ES-I3 (cell line): ENCODE data around the gene SYT6.

Experiments used
- H3K36me3 ChIP-seq: 2 replicates; pipeline ENCODE4 v1.6.1; 2013; ENCODE audit warnings: mild to moderate bottlenecking, low read length, control low read depth, moderate library complexity; ENCODE audit not compliant: insufficient read depth
- H3K4me1 ChIP-seq: 2 replicates; pipeline ENCODE4 v1.6.1; 2013; ENCODE audit warnings: mild to moderate bottlenecking, control low read depth, low read length; ENCODE audit not compliant: insufficient read depth
- H3K9ac ChIP-seq: 2 replicates; pipeline ENCODE4 v1.6.1; 2013; ENCODE audit warnings: low read depth, mild to moderate bottlenecking, low read length, moderate library complexity
- H3K9me3 ChIP-seq: 2 replicates; pipeline ENCODE4 v1.6.1; 2013; ENCODE audit warnings: mild to moderate bottlenecking, low read length, moderate library complexity; ENCODE audit not compliant: control insufficient read depth, insufficient read depth

The SYT6 gene

DNA sequence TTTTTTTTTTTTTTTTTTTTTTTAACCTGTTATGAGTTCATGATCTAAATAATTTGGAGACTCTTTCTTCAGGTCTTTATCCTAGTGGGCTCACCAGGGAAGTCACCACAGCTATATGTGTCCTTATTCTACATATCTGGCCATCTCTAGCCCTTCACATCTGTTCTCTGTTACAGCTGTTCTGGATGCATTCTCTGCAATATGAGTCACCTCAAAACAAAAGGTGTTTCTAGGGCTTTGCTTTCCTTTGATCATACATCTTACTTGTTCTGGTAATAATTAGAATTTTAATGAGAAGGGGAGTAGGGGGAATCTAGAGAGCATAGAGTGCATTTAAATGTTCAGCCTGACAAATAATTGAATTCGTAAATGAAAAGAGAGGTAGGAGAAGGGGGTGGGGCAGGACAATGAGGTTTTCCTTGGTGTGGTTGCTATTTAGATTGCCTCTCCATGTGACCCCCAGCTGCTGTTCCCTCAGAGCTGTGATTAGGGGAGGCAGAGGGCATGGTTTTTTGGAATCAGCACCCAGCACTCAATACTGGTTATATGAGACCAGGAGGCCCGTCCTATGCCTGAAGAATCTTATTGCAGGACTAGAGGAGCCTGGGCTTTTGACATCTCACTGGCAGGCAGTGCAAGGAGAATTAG is 8.0 kb downstream of the SYT6 start:
- Histone ChIP-seq H3K36me3 (peaks cover 5% of the 10 kb centered on the region; the same call in 1 of the 2 replicates), H3K9ac (no peak overlapping the region), H3K9me3 (no peaks in the 10 kb centered on the region; the same call in 1 of the 2 replicates), H3K4me1 (peaks cover 47% of the 10 kb centered on the region)

DNA sequence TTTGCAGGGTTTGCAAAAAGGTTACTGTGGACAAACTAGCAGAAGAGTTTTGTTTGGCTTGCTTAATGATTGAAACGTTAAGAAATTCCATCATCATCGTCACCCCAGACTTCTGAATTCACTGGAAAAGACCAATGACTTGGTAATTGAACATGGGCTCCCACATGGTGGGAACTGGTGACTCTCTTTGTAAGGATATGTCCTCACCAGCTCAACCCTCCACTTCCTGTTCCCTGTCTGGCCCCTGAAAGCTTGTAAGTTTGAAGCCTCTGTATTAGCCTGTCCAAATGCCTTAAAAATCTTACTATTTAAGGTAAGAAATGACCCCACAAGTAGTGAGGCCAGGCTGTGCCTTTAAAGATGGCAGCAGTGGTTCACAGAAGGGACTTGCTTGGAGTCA is 9.7 kb downstream of the SYT6 start:
- Histone ChIP-seq H3K9me3 (no peaks in the 10 kb centered on the region; the same call in 1 of the 2 replicates), H3K4me1 (peaks cover 32% of the 10 kb centered on the region), H3K36me3 (peaks cover 5% of the 10 kb centered on the region), H3K9ac (no peak overlapping the region)

GRCh38 chr1:114139540-114139939 is 14.1 kb downstream of the SYT6 start:
- Histone ChIP-seq H3K9me3 (no peaks in the 10 kb centered on the region; the same call in 1 of the 2 replicates), H3K4me1 (0 out of 2 replicates have a peak, but pooled peaks cover 5% of the 10 kb centered on the region), H3K9ac (no peak overlapping the region), H3K36me3 (peaks cover 21% of the 10 kb centered on the region)

DNA sequence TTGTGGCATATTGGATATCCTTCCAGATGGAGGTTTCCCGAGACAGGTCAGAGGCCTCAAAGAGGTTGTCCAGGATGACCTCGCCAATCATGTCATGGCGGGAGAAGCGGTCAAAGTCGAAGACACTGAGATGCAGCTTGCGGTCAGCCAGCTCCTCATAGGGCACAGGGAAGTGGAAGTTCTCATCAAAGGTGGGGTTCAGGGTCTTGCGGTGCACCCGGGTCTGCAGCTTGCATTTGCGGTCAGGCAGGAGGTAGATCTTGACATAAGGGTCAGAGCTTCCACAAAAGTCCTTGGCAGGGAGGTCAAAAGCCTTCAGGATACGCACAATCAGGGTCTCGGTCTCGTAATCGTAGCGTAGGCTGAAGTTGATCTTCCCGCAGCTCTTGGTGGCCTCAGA is 16.2 kb downstream of the SYT6 start:
- H3K9ac ChIP-seq = no peak overlapping the region
- H3K4me1 ChIP-seq = peaks cover 9% of the 10 kb centered on the region
- no peaks in the 10 kb centered on the region; the same call in 1 of the 2 replicates for H3K9me3 ChIP-seq
- peaks cover 23% of the 10 kb centered on the region for H3K36me3 ChIP-seq

DNA sequence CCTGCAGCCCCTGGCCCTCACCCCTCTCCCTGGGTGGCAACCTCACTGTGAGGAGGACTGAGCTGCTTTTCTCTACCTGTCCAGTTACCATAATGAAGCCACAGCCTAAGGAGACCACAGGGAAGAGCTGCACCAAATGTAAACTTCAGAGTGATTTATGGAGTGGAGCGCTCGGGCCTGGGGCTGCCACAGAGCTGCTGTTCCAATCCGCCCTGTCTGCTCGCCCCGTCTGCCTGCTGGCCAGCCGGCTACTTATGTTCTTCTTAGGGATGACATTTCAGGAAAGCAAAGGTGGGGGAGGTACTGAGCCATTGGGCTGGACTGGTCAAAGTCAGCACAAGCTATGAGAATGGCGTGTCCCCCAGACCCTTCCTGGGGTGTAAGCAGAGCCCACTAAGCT is 17.9 kb downstream of the SYT6 start:
- Histone ChIP-seq H3K36me3 (peaks cover 19% of the 10 kb centered on the region), H3K9ac (no peak overlapping the region), H3K4me1 (peaks cover 9% of the 10 kb centered on the region), H3K9me3 (no peaks in the 10 kb centered on the region)

DNA sequence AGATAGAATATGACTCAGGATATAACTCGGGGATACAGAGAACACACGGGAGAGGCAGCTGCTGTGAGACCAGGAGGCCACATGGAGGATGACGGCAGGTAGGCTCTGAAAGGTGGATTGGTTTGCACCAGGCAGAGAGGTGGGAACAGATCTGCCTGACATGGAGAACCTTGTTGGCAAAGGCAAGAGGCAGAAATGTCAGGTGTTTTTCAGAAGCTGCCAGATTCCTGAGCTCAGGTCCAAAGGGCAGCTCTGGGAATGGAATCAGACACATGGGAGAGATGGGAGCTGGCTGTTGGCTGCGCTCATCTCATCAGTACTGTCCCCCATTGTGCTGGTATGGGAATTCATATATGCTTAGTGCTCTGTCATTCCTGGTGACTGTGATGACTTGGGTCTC is 19.2 kb downstream of the SYT6 start:
- Histone ChIP-seq H3K9ac (no peak overlapping the region), H3K4me1 (peaks cover 9% of the 10 kb centered on the region), H3K9me3 (no peaks in the 10 kb centered on the region), H3K36me3 (peaks cover 18% of the 10 kb centered on the region)

- Histone ChIP-seq H3K9me3 (no peaks in the 10 kb centered on the region), H3K36me3 (peaks cover 15% of the 10 kb centered on the region), H3K9ac (no peak overlapping the region), H3K4me1 (peaks cover 9% of the 10 kb centered on the region)
Measured at GRCh38 chr1:114133129-114133528, 20.5 kb downstream of the SYT6 start.

GRCh38 chr1:114131526-114132220 is 22.0 kb downstream of the SYT6 start:
- Histone ChIP-seq H3K36me3 (peaks cover 8% of the 10 kb centered on the region), H3K9me3 (no peaks in the 10 kb centered on the region), H3K4me1 (peaks cover 9% of the 10 kb centered on the region), H3K9ac (no peak overlapping the region)

- H3K9me3 ChIP-seq = no peaks in the 10 kb centered on the region
- peaks cover 9% of the 10 kb centered on the region for H3K4me1 ChIP-seq
- H3K36me3 ChIP-seq = peaks cover 5% of the 10 kb centered on the region
- no peak overlapping the region for H3K9ac ChIP-seq
Measured at GRCh38 chr1:114130846-114131525, 22.7 kb downstream of the SYT6 start.

- peaks cover 6% of the 10 kb centered on the region for H3K36me3 ChIP-seq
- H3K9me3 ChIP-seq = no peaks in the 10 kb centered on the region
- no peak overlapping the region for H3K9ac ChIP-seq
- H3K4me1 ChIP-seq = peaks cover 9% of the 10 kb centered on the region
Measured at GRCh38 chr1:114130213-114130612, 23.5 kb downstream of the SYT6 start.

- Histone ChIP-seq H3K9ac (no peak overlapping the region), H3K36me3 (peaks cover 11% of the 10 kb centered on the region), H3K9me3 (no peaks in the 10 kb centered on the region), H3K4me1 (peaks cover 4% of the 10 kb centered on the region)
Measured at GRCh38 chr1:114128293-114128692, 25.4 kb downstream of the SYT6 start.

GRCh38 chr1:114126261-114127095 is 27.2 kb downstream of the SYT6 start:
- Histone ChIP-seq H3K36me3 (peaks cover 11% of the 10 kb centered on the region), H3K9ac (no peak overlapping the region), H3K9me3 (no peaks in the 10 kb centered on the region), H3K4me1 (peaks cover 15% of the 10 kb centered on the region)

- H3K4me1 ChIP-seq = peaks cover 15% of the 10 kb centered on the region
- peaks cover 11% of the 10 kb centered on the region for H3K36me3 ChIP-seq
- H3K9me3 ChIP-seq = no peaks in the 10 kb centered on the region
- H3K9ac ChIP-seq = no peak overlapping the region
Measured at GRCh38 chr1:114124644-114125043, 29.0 kb downstream of the SYT6 start.

- Histone ChIP-seq H3K36me3 (peaks cover 11% of the 10 kb centered on the region), H3K4me1 (peaks cover 29% of the 10 kb centered on the region), H3K9me3 (no peaks in the 10 kb centered on the region), H3K9ac (no peak overlapping the region)
Measured at GRCh38 chr1:114122941-114123618, 30.6 kb downstream of the SYT6 start.
